SK-N-SH treated with all-trans-retinoic acid at 6 μM for 48 hours (cell line): ENCODE measurements around the gene TLR3.

Source experiments
- ATAC-seq: fragments of 200-7000 bp; cut with Tn5 transposase; 3 replicates; pipeline ENCODE4 v1.9.1; 2020; ENCODE audit warnings: mild to moderate bottlenecking, moderate library complexity
- ARNTL ChIP-seq: fragments of 450-650 bp; formaldehyde crosslinking; IDR thresholded peaks from 2 replicates; pipeline ENCODE4 v1.5.0; 2020; ENCODE audit warnings: low read depth, mild to moderate bottlenecking, moderate library complexity, borderline replicate concordance
- BACH2 ChIP-seq: fragments of 250-450 bp; sonication (Bioruptor Pico); IDR thresholded peaks from 2 replicates; pipeline ENCODE4 v1.9.0; 2021; ENCODE audit warnings: mild to moderate bottlenecking, borderline replicate concordance
- CSDC2 ChIP-seq: fragments of 250-450 bp; sonication (Bioruptor Pico); IDR thresholded peaks from 2 replicates; pipeline ENCODE4 v1.5.0; 2020; ENCODE audit warnings: mild to moderate bottlenecking, moderate library complexity
- ESRRG ChIP-seq: fragments of 250-450 bp; sonication (Bioruptor Pico); IDR thresholded peaks from 2 replicates; pipeline ENCODE4 v1.6.1; 2021; ENCODE audit warnings: mild to moderate bottlenecking
- OSR1 ChIP-seq: fragments of 250-450 bp; sonication (Bioruptor Pico); IDR thresholded peaks from 2 replicates; pipeline ENCODE4 v1.8.0; 2022; ENCODE audit warnings: moderate library complexity, mild to moderate bottlenecking, inconsistent platforms
- PATZ1 ChIP-seq: fragments of 250-450 bp; sonication (Bioruptor Pico); IDR thresholded peaks from 2 replicates; pipeline ENCODE4 v1.8.0; 2020; ENCODE audit warnings: mild to moderate bottlenecking, moderate library complexity, borderline replicate concordance
- PPARA ChIP-seq: fragments of 250-450 bp; sonication (Bioruptor Pico); IDR thresholded peaks from 2 replicates; pipeline ENCODE4 v1.5.0; 2020; ENCODE audit warnings: mild to moderate bottlenecking, borderline replicate concordance
- RARB ChIP-seq: fragments of 250-450 bp; sonication (Bioruptor Pico); IDR thresholded peaks from 2 replicates; pipeline ENCODE4 v1.8.0; 2021; ENCODE audit warnings: mild to moderate bottlenecking, moderate library complexity
- TOX ChIP-seq: fragments of 250-450 bp; sonication (Bioruptor Pico); IDR thresholded peaks from 2 replicates; pipeline ENCODE4 v1.8.0; 2021; ENCODE audit warnings: mild to moderate bottlenecking, moderate library complexity, borderline replicate concordance
- TSHZ2 ChIP-seq: fragments of 250-450 bp; sonication (Bioruptor Pico); IDR thresholded peaks from 2 replicates; pipeline ENCODE4 v1.5.0; 2020; ENCODE audit warnings: mild to moderate bottlenecking, moderate library complexity
- ZC3H10 ChIP-seq: fragments of 250-450 bp; sonication (Bioruptor Pico); IDR thresholded peaks from 2 replicates; pipeline ENCODE4 v1.5.1; 2021; ENCODE audit warnings: mild to moderate bottlenecking, moderate library complexity
- ZFP3 ChIP-seq: fragments of 250-450 bp; sonication (Bioruptor Pico); IDR thresholded peaks from 2 replicates; pipeline ENCODE4 v1.5.0; 2020; ENCODE audit warnings: mild to moderate bottlenecking, moderate library complexity
- ZNF565 ChIP-seq: fragments of 450-650 bp; formaldehyde crosslinking; conservative IDR thresholded peaks from 2 replicates; pipeline ENCODE4 v1.5.0; 2020; ENCODE audit warnings: low read depth, mild to moderate bottlenecking, moderate library complexity
- ZNF70 ChIP-seq: fragments of 450-650 bp; formaldehyde crosslinking; IDR thresholded peaks from 2 replicates; pipeline ENCODE4 v1.5.0; 2020; ENCODE audit warnings: mild to moderate bottlenecking, moderate library complexity
- ZNF8 ChIP-seq: fragments of 450-650 bp; formaldehyde crosslinking; IDR thresholded peaks from 2 replicates; pipeline ENCODE4 v1.5.0; 2020; ENCODE audit warnings: mild to moderate bottlenecking, moderate library complexity
- TF ChIP-seq, protein P1 (sequence below): fragments of 250-450 bp; sonication (Bioruptor Pico); IDR thresholded peaks from 2 replicates; pipeline ENCODE4 v1.5.1; 2020; ENCODE audit warnings: low read depth, mild to moderate bottlenecking, moderate library complexity

TLR3 gene

DNA sequence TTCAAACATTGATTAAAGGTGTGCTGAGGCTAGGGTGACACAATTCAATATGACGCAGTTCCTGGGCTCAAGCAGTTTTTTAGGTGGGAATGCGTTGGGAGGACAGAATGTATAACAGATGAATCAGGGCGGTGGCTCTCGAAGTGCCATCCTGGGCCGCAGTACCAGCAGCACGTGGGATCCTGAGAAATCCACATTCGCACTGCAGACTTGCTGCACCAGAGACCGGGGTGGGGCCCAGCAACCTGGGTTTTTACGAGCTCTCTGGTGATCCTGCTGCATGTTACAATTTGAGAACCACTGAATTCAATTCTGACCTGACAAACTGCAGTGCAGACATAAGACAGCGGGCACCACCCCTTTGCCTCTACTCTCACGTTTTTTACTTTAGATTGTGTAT lies 65.9 kb downstream of the TLR3 start:
- no peak for TF ChIP-seq BACH2 (CRISPR knock-in tag)
- no peak for TF ChIP-seq ZNF70
- no peak for TF ChIP-seq RARB
- no peak for TF ChIP-seq ZC3H10 (CRISPR knock-in tag)
- no peak for TF ChIP-seq ESRRG
- TF ChIP-seq ZFP3 (CRISPR knock-in tag): no peak
- TF ChIP-seq TOX (CRISPR knock-in tag): no peak
- TF ChIP-seq ZNF565 (CRISPR knock-in tag): no peak
- no peak for TF ChIP-seq TSHZ2 (CRISPR knock-in tag)
- no peak for ATAC-seq

DNA sequence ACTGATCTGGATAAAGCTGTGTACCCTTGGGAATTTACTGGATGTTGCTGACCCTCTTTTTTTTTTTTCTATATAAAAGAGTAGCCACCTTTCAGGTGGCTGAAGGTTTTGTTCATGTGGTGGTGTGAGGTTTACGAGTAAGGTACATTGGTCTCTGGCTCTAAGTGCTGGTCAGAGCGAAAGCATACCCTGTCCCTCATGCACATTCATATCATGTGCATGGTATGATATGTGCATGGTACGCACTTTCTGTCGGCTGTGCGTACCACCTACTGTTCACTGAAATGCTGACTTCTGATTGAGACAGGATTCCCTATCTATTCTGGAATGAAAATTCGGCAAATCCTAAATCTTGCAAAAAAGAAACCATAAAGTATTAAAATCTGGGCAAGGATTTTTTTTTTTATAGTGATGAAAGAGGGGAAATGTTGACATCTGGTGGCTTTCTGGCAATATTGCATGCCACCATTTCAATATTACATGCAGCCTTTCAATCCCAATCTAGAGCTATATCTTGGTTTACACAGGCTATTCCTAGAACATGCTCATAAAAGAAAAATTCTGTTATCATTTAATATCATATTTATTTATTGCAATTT lies 68.3 kb downstream of the TLR3 start:
- ATAC-seq: peak; percentile 60
- no peak for TF ChIP-seq ZFP3 (CRISPR knock-in tag)
- no peak for TF ChIP-seq PATZ1 (CRISPR knock-in tag)
- TF ChIP-seq, protein P1, sequence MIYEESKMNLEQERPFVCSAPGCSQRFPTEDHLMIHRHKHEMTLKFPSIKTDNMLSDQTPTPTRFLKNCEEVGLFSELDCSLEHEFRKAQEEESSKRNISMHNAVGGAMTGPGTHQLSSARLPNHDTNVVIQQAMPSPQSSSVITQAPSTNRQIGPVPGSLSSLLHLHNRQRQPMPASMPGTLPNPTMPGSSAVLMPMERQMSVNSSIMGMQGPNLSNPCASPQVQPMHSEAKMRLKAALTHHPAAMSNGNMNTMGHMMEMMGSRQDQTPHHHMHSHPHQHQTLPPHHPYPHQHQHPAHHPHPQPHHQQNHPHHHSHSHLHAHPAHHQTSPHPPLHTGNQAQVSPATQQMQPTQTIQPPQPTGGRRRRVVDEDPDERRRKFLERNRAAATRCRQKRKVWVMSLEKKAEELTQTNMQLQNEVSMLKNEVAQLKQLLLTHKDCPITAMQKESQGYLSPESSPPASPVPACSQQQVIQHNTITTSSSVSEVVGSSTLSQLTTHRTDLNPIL (CRISPR knock-in tag): no peak
- TF ChIP-seq CSDC2 (CRISPR knock-in tag): no peak
- no peak for TF ChIP-seq ZNF8 (CRISPR knock-in tag)
- no peak for TF ChIP-seq ARNTL (CRISPR knock-in tag)
- no peak for TF ChIP-seq ESRRG
- no peak for TF ChIP-seq TOX (CRISPR knock-in tag)
- no peak for TF ChIP-seq TSHZ2 (CRISPR knock-in tag)
- no peak for TF ChIP-seq PPARA
- no peak for TF ChIP-seq OSR1 (CRISPR knock-in tag)
